Endothelial cell of umbilical vein (primary cell): ENCODE results near the gene CEP20. TPM values are rescaled to one million over a fixed set of nuclear protein-coding genes. Genes with fewer than 3 reads are reported as not detected.

ENCODE experiments used
- BruUV-seq: library from RNA; stranded (reverse); fragments of 400-500 nt; replicated peaks from 2 replicates; lab custom pipeline; 2021; lab: Mats Ljungman, UMichigan
- CTCF ChIA-PET: fragments of 300-600, 350-600 bp; sonication (Branson Sonifier 250); formaldehyde crosslinking; loops from one replicate; lab custom pipeline; 2021; ENCODE audit warnings: antibody characterized with exemption, inconsistent platforms; lab: Charles Lee
- POLR2A ChIA-PET: fragments of 300-600, 350-600 bp; sonication (Branson Sonifier 250); formaldehyde crosslinking; loops from one replicate; lab custom pipeline; 2021; ENCODE audit warnings: antibody characterized with exemption, inconsistent platforms; lab: Charles Lee
- DNase-seq: peaks from one replicate; pipeline ENCODE4 v3.0.0-alpha.2; 2011; ENCODE audit warnings: low read depth, low spot score
- FAIRE-seq: peaks from 2 replicates; lab custom pipeline; 2011; peaks lifted over from hg19 to GRCh38; lab: Jason Lieb, UNC
- H2AFZ ChIP-seq: 2 replicates; pipeline ENCODE4 v1.6.0; 2012; ENCODE audit warnings: low read depth, low read length, control low read depth, inconsistent platforms
- H3K27ac ChIP-seq: 2 replicates; pipeline ENCODE4 v1.5.1; 2011; ENCODE audit warnings: low read depth, mild to moderate bottlenecking, control low read depth, low read length, moderate library complexity; ENCODE audit not compliant: insufficient read depth
- H3K27me3 ChIP-seq, 2 experiments: 2 replicates each; pipeline versions ENCODE4 v1.6.0 to v1.6.1; 2011; ENCODE audit warnings: low read length in 2 of 2, mixed read lengths in 1 of 2; ENCODE audit not compliant: control insufficient read depth in 2 of 2, insufficient read depth in 2 of 2
- H3K36me3 ChIP-seq, 2 experiments: 2 replicates in 1 of 2; 3 replicates in 1 of 2; pipeline ENCODE4 v1.5.1; 2011; ENCODE audit warnings: low read length in 2 of 2, mild to moderate bottlenecking in 1 of 2, moderate library complexity in 1 of 2; ENCODE audit not compliant: control insufficient read depth in 2 of 2, insufficient read depth in 2 of 2; ENCODE audit errors: extremely low read depth in 1 of 2
- H3K4me1 ChIP-seq: 3 replicates; pipeline ENCODE4 v1.5.1; 2011; ENCODE audit warnings: mild to moderate bottlenecking, low read length; ENCODE audit not compliant: control insufficient read depth, insufficient read depth; ENCODE audit errors: extremely low read depth
- H3K4me2 ChIP-seq: 2 replicates; pipeline ENCODE4 v1.6.1; 2011; ENCODE audit warnings: low read length, control low read depth, mixed read lengths; ENCODE audit not compliant: insufficient read depth
- H3K4me3 ChIP-seq, 3 experiments: fragments of 200-600 bp in 1 of 3; sonication (generic), shearing (Covaris generic) in 1 of 3; replicated peaks in 1 of 3; 2 replicates each; pipeline ENCODE4 v1.5.1; 2011 to 2016; ENCODE audit warnings: control low read depth in 3 of 3, low read length in 3 of 3, mild to moderate bottlenecking in 2 of 3, inconsistent platforms in 1 of 3, low read depth in 1 of 3, moderate library complexity in 1 of 3; ENCODE audit not compliant: insufficient read depth in 1 of 3
- H3K79me2 ChIP-seq: 2 replicates; pipeline ENCODE4 v1.6.0; 2012; ENCODE audit warnings: low read length, inconsistent platforms; ENCODE audit not compliant: control insufficient read depth, insufficient read depth
- H3K9ac ChIP-seq: replicated peaks from 2 replicates; pipeline ENCODE3; 2011; ENCODE audit warnings: low read length, control low read depth; ENCODE audit not compliant: insufficient read depth; ENCODE audit errors: extremely low read depth
- H3K9me1 ChIP-seq: replicated peaks from 3 replicates; pipeline ENCODE4 v1.6.0; 2011; ENCODE audit warnings: mild to moderate bottlenecking, low read length; ENCODE audit not compliant: control insufficient read depth, insufficient read depth; ENCODE audit errors: extremely low read depth
- H3K9me3 ChIP-seq: replicated peaks from 2 replicates; pipeline ENCODE4 v1.5.1; 2012; ENCODE audit warnings: low read length, inconsistent platforms; ENCODE audit not compliant: control insufficient read depth, insufficient read depth
- H4K20me1 ChIP-seq: replicated peaks from 2 replicates; pipeline ENCODE3; 2011; ENCODE audit warnings: mild to moderate bottlenecking, low read length; ENCODE audit not compliant: control insufficient read depth, insufficient read depth; ENCODE audit errors: extremely low read depth
- CTCF ChIP-seq, 2 donors: IDR thresholded peaks; 1 replicate in 1 of 2; 2 replicates in 1 of 2; pipeline ENCODE4 v1.5.1; 2011; ENCODE audit warnings: low read length in 2 of 2, mild to moderate bottlenecking in 2 of 2, moderate library complexity in 2 of 2, control low read depth in 1 of 2, inconsistent platforms in 1 of 2, low read depth in 1 of 2; ENCODE audit not compliant: insufficient read depth in 1 of 2; ENCODE audit errors: extremely low read depth in 1 of 2
- FOS ChIP-seq: IDR thresholded peaks from 2 replicates; pipeline ENCODE4 v1.6.1; 2011; ENCODE audit warnings: mild to moderate bottlenecking, low read length, moderate library complexity, borderline replicate concordance; ENCODE audit not compliant: insufficient read depth
- GATA2 ChIP-seq: IDR thresholded peaks from 2 replicates; pipeline ENCODE4 v1.7.0; 2011; ENCODE audit warnings: low read depth, mild to moderate bottlenecking, moderate library complexity, mixed read lengths, low read length; ENCODE audit not compliant: insufficient read length, insufficient read depth
- JUN ChIP-seq: IDR thresholded peaks from 2 replicates; pipeline ENCODE4 v1.6.1; 2011; ENCODE audit warnings: borderline replicate concordance, low read depth; ENCODE audit not compliant: insufficient read length, insufficient read depth
- MAX ChIP-seq: IDR thresholded peaks from 2 replicates; pipeline ENCODE4 v1.6.1; 2011; ENCODE audit not compliant: insufficient read depth, insufficient read length
- MYC ChIP-seq: IDR thresholded peaks from one replicate; pipeline ENCODE4 v1.6.1; 2011; ENCODE audit warnings: mild to moderate bottlenecking, low read depth, low read length
- POLR2A ChIP-seq: IDR thresholded peaks from 2 replicates; pipeline ENCODE4 v1.6.1; 2012; ENCODE audit warnings: low read depth, mild to moderate bottlenecking, control low read depth, low read length
- dilution Hi-C: fragments of 300-500 bp; cut with MboI; formaldehyde crosslinking; loops from one replicate; pipeline ENCODE4 v1.15.0; 2019; ENCODE audit warnings: low sequenced_read_pairs; ENCODE audit not compliant: extremely low pct_ligation_motif_present
- intact Hi-C: fragments of 100-400 bp; cut with micrococcal nuclease; formaldehyde crosslinking; loops from one replicate; pipeline ENCODE4 v1.10.0; 2022
- polyA plus RNA-seq, 4 experiments: library from polyadenylated mRNA; depleted of rRNA in 3 of 4; stranded (reverse) in 3 of 4; unstranded in 1 of 4; fragments of >200 nt; gene quantifications; 2 replicates each; pipeline versions ENCODE4 v1.2.1 to v1.2.3, GENCODE V29; 2011 to 2012; ENCODE audit warnings: missing spikeins in 1 of 4
- total RNA-seq: library from RNA; stranded (reverse); gene quantifications from 2 replicates; pipeline ENCODE4 v1.2.3, GENCODE V29; 2021

The CEP20 gene
- total and polyA plus RNA-seq, 2 donors (not counting 3 experiments of a cell fraction or from before 2014, with no cell fraction given) = 9.5 to 28.0 TPM

GRCh38 chr16:15885560-15886001, 2.8 kb downstream of the CEP20 start:
- ChIA-PET CTCF (interaction anchor here (1.4 to 3.5 kb wide), 2 partner anchors 12 to 55 kb away, joined by 3 to 43 read pairs; no protein-coding TSS in a partner anchor), POLR2A (no interaction called here)
- no TSS peak for BruUV-seq
- H3K27me3 ChIP-seq = no peaks in the 10 kb centered on the region
- H3K4me3 ChIP-seq = no peak overlapping the region
- peaks cover 33% of the 10 kb centered on the region for H3K79me2 ChIP-seq
- no peak overlapping the region for H3K27ac ChIP-seq
- H3K4me1 ChIP-seq = peaks cover 15% of the 10 kb centered on the region
- intact Hi-C loops = no loop called here
- no peak overlapping the region for H3K4me2 ChIP-seq
- no peak overlapping the region for H2AFZ ChIP-seq
- TF ChIP-seq FOS = no peak
- TF ChIP-seq POLR2A = no peak
- no peak for TF ChIP-seq CTCF (IDR thresholded peaks at IDR 0.05; ENCODE audit: extremely low read depth in 1 of 2, insufficient read depth in 1 of 2, low read depth in 1 of 2, low read length in 2 of 2)
- TF ChIP-seq MYC = no peak
- TF ChIP-seq JUN = no peak
- TF ChIP-seq MAX = no peak
- no peak for TF ChIP-seq GATA2
- H3K9me3 ChIP-seq = no peaks in the 10 kb centered on the region
- DNase-seq (no peak), FAIRE-seq (no peak)
- dilution Hi-C loops = no loop called here
- H3K9ac ChIP-seq = no peak overlapping the region
- no peaks in the 10 kb centered on the region for H4K20me1 ChIP-seq
- no peaks in the 10 kb centered on the region for H3K9me1 ChIP-seq
- H3K36me3 ChIP-seq = peaks cover 0 to 2% of the 10 kb centered on the region in 2 experiments
